IMR-90 (cell line): ENCODE data around the gene KYAT1. TPM values are rescaled to one million over a fixed set of nuclear protein-coding genes. Genes with fewer than 3 reads are reported as not detected.

Experiments
- ATAC-seq: fragments of 200-7000 bp; cut with Tn5 transposase; 2 replicates; pipeline ENCODE4 v1.9.1; 2020; ENCODE audit warnings: low read depth, mild to moderate bottlenecking, moderate library complexity
- BruUV-seq: library from RNA; stranded (reverse); fragments of 400-500 nt; replicated peaks from 2 replicates; lab custom pipeline; 2021; lab: Mats Ljungman, UMichigan
- CTCF ChIA-PET: fragments of 300-600 bp; formaldehyde crosslinking; extraction: SDS; loops from one replicate; lab custom pipeline; 2021; ENCODE audit warnings: antibody characterized with exemption; lab: Yijun Ruan, JAX
- POLR2A ChIA-PET: fragments of 300-600 bp; sonication (Branson Sonifier 250); formaldehyde crosslinking; loops from one replicate; lab custom pipeline; 2022; ENCODE audit warnings: antibody characterized with exemption; ENCODE audit not compliant: unreplicated experiment; lab: Charles Lee
- DNase-seq: peaks from one replicate; pipeline ENCODE4 v3.0.0; 2013
- H2AFZ ChIP-seq: replicated peaks from 2 replicates; pipeline ENCODE3; 2013; ENCODE audit warnings: low read length, mild to moderate bottlenecking; ENCODE audit not compliant: poor library complexity
- H2AK5ac ChIP-seq: 2 replicates; pipeline ENCODE4 v1.6.1; 2013; ENCODE audit warnings: low read depth, low read length, inconsistent platforms
- H2AK9ac ChIP-seq: replicated peaks from 2 replicates; pipeline ENCODE3; 2013; ENCODE audit warnings: mild to moderate bottlenecking, low read depth, low read length, moderate library complexity; ENCODE audit not compliant: poor library complexity
- H2BK120ac ChIP-seq: 2 replicates; pipeline ENCODE4 v1.6.1; 2013; ENCODE audit warnings: low read depth, low read length, inconsistent platforms
- H2BK15ac ChIP-seq: 3 replicates; pipeline ENCODE4 v1.6.1; 2013; ENCODE audit warnings: low read depth, low read length, inconsistent platforms
- H2BK20ac ChIP-seq: 2 replicates; pipeline ENCODE4 v1.6.1; 2013; ENCODE audit warnings: low read depth, mild to moderate bottlenecking, inconsistent platforms, low read length, moderate library complexity
- H2BK5ac ChIP-seq: 2 replicates; pipeline ENCODE4 v1.6.1; 2013; ENCODE audit warnings: mild to moderate bottlenecking, low read depth, low read length, inconsistent platforms; ENCODE audit not compliant: poor library complexity, severe bottlenecking
- H3K14ac ChIP-seq: replicated peaks from 2 replicates; pipeline ENCODE4 v1.6.1; 2013; ENCODE audit warnings: low read depth, low read length, inconsistent platforms
- H3K18ac ChIP-seq: 2 replicates; pipeline ENCODE4 v1.6.1; 2013; ENCODE audit warnings: low read depth, low read length, control low read depth
- H3K23ac ChIP-seq: 2 replicates; pipeline ENCODE4 v1.6.1; 2013; ENCODE audit warnings: low read depth, low read length, inconsistent platforms
- H3K27ac ChIP-seq: 2 replicates; pipeline ENCODE4 v1.5.1; 2013; ENCODE audit warnings: mild to moderate bottlenecking, control low read depth, low read length; ENCODE audit not compliant: insufficient read depth
- H3K27me3 ChIP-seq: 2 replicates; pipeline ENCODE4 v1.6.1; 2013; ENCODE audit warnings: low read length; ENCODE audit not compliant: control insufficient read depth, insufficient read depth
- H3K36me3 ChIP-seq: 2 replicates; pipeline ENCODE4 v1.6.1; 2013; ENCODE audit warnings: low read length, mixed read lengths; ENCODE audit not compliant: control insufficient read depth, insufficient read depth
- H3K4ac ChIP-seq: 2 replicates; pipeline ENCODE4 v1.6.1; 2013; ENCODE audit warnings: low read depth, low read length, inconsistent platforms
- H3K4me1 ChIP-seq: 2 replicates; pipeline ENCODE4 v1.6.1; 2013; ENCODE audit warnings: low read length, mixed read lengths; ENCODE audit not compliant: control insufficient read depth, insufficient read depth
- H3K4me2 ChIP-seq: 2 replicates; pipeline ENCODE4 v1.6.1; 2013; ENCODE audit warnings: low read depth, mild to moderate bottlenecking, control low read depth, low read length, moderate library complexity
- H3K4me3 ChIP-seq: 2 replicates; pipeline ENCODE4 v1.5.1; 2013; ENCODE audit warnings: low read depth, mild to moderate bottlenecking, control low read depth, low read length, moderate library complexity; ENCODE audit not compliant: insufficient read depth
- H3K56ac ChIP-seq: 2 replicates; pipeline ENCODE4 v1.6.1; 2013; ENCODE audit warnings: low read length, inconsistent platforms; ENCODE audit not compliant: insufficient read depth; ENCODE audit errors: extremely low read depth
- H3K79me1 ChIP-seq, 2 experiments: 2 replicates each; pipeline ENCODE4 v1.6.1; 2013; ENCODE audit warnings: low read length in 2 of 2, inconsistent platforms in 1 of 2, low read depth in 1 of 2
- H3K9ac ChIP-seq: 2 replicates; pipeline ENCODE4 v1.6.1; 2013; ENCODE audit warnings: low read depth, low read length, control low read depth
- H3K9me1 ChIP-seq: 2 replicates; pipeline ENCODE4 v1.6.1; 2013; ENCODE audit warnings: low read length, inconsistent platforms; ENCODE audit not compliant: insufficient read depth
- H3K9me3 ChIP-seq: 2 replicates; pipeline ENCODE4 v1.6.1; 2013; ENCODE audit warnings: low read length; ENCODE audit not compliant: control insufficient read depth, insufficient read depth
- H4K20me1 ChIP-seq: 2 replicates; pipeline ENCODE4 v1.6.1; 2013; ENCODE audit warnings: low read length, inconsistent platforms; ENCODE audit not compliant: insufficient read depth
- H4K5ac ChIP-seq: 2 replicates; pipeline ENCODE4 v1.6.1; 2013; ENCODE audit warnings: mild to moderate bottlenecking, low read depth, low read length, control low read depth
- H4K8ac ChIP-seq, 2 experiments: 2 replicates each; pipeline ENCODE4 v1.6.1; 2013; ENCODE audit warnings: low read depth in 2 of 2, low read length in 2 of 2, control low read depth in 1 of 2, inconsistent platforms in 1 of 2
- H4K91ac ChIP-seq: 2 replicates; pipeline ENCODE4 v1.6.1; 2013; ENCODE audit warnings: low read depth, low read length, inconsistent platforms; ENCODE audit not compliant: insufficient read depth
- BHLHE40 ChIP-seq: fragments of 150-350 bp; IDR thresholded peaks from 2 replicates; pipeline ENCODE4 v1.6.1; 2016; ENCODE audit warnings: mild to moderate bottlenecking, low read depth, low read length
- CEBPB ChIP-seq: IDR thresholded peaks from 2 replicates; pipeline ENCODE4 v1.6.1; 2012; ENCODE audit warnings: low read depth, low read length, improper control_type of control experiment
- CHD1 ChIP-seq: IDR thresholded peaks from 2 replicates; pipeline ENCODE4 v1.6.1; 2012; ENCODE audit warnings: low read depth, low read length, improper control_type of control experiment
- FOS ChIP-seq: fragments of 150-350 bp; IDR thresholded peaks from 2 replicates; pipeline ENCODE4 v1.6.1; 2016; ENCODE audit warnings: low read depth, low read length
- MAFK ChIP-seq: IDR thresholded peaks from 2 replicates; pipeline ENCODE4 v1.6.1; 2012; ENCODE audit warnings: low read depth, low read length, improper control_type of control experiment
- MAZ ChIP-seq: IDR thresholded peaks from 2 replicates; pipeline ENCODE4 v1.6.1; 2012; ENCODE audit warnings: low read depth, mild to moderate bottlenecking, low read length, improper control_type of control experiment, moderate library complexity, borderline replicate concordance
- MXI1 ChIP-seq: IDR thresholded peaks from 2 replicates; pipeline ENCODE4 v1.6.1; 2012; ENCODE audit warnings: low read depth, mild to moderate bottlenecking, low read length, moderate library complexity, borderline replicate concordance
- NFE2L2 ChIP-seq: fragments of 150-350 bp; IDR thresholded peaks from 2 replicates; pipeline ENCODE4 v1.6.1; 2016; ENCODE audit warnings: low read depth, mild to moderate bottlenecking, low read length
- POLR2A ChIP-seq: IDR thresholded peaks from 2 replicates; pipeline ENCODE4 v1.6.1; 2012; ENCODE audit warnings: mild to moderate bottlenecking, low read depth, low read length
- RAD21 ChIP-seq: IDR thresholded peaks from 2 replicates; pipeline ENCODE4 v1.6.1; 2012; ENCODE audit warnings: low read length, improper control_type of control experiment
- RCOR1 ChIP-seq: IDR thresholded peaks from 2 replicates; pipeline ENCODE4 v1.6.1; 2012; ENCODE audit warnings: mild to moderate bottlenecking, low read length, improper control_type of control experiment; ENCODE audit not compliant: insufficient replicate concordance
- RFX5 ChIP-seq: IDR thresholded peaks from 2 replicates; pipeline ENCODE4 v1.8.0; 2012; ENCODE audit warnings: low read depth, mild to moderate bottlenecking, low read length, moderate library complexity
- SMC3 ChIP-seq: fragments of 150-350 bp; IDR thresholded peaks from 2 replicates; pipeline ENCODE4 v1.6.1; 2016; ENCODE audit warnings: low read depth, mild to moderate bottlenecking, antibody characterized with exemption, low read length, moderate library complexity
- USF2 ChIP-seq: fragments of 150-350 bp; IDR thresholded peaks from 2 replicates; pipeline ENCODE4 v1.6.1; 2017; ENCODE audit warnings: mild to moderate bottlenecking, antibody characterized with exemption, low read length, low read depth
- WGBS, 2 experiments: methylation state at CpG; one replicate each; pipeline versions ENCODE4 v1.1.5 to v1.1.7; 2013; ENCODE audit warnings: missing lambda C conversion rate in 2 of 2; ENCODE audit not compliant: insufficient read length in 1 of 2; ENCODE audit errors: extremely low coverage in 2 of 2; 5-methylcytosine and 5-hydroxymethylcytosine counted together
- dilution Hi-C: fragments of 300-500 bp; cut with HindIII; formaldehyde crosslinking; loops from one replicate; pipeline ENCODE4 v1.14.3; 2018; ENCODE audit warnings: low sequenced_read_pairs; ENCODE audit not compliant: unreplicated experiment
- in situ Hi-C: fragments of 300-500 bp; cut with MboI; formaldehyde crosslinking; loops from 3 replicates; pipeline ENCODE4 v1.14.3; 2019; ENCODE audit warnings: low sequenced_read_pairs, inconsistent platforms, mixed read lengths
- intact Hi-C: fragments of 100-400 bp; cut with micrococcal nuclease; formaldehyde crosslinking; loops from 2 replicates; pipeline ENCODE4 v1.10.0; 2022
- polyA plus RNA-seq, 3 experiments: library from polyadenylated mRNA; depleted of rRNA; stranded (reverse); fragments of >200 nt; gene quantifications; 2 replicates each; pipeline ENCODE4 v1.2.3, GENCODE V29; 2012; ENCODE audit warnings: low replicate concordance in 1 of 3
- total RNA-seq: library from RNA; depleted of rRNA; stranded (reverse); fragments of >200 nt; gene quantifications from 2 replicates; pipeline ENCODE4 v1.2.3, GENCODE V29; 2012
- TF ChIP-seq, protein P1 (sequence below): conservative IDR thresholded peaks from 2 replicates; pipeline ENCODE4 v1.5.1; 2012; ENCODE audit warnings: mild to moderate bottlenecking, low read depth, low read length, improper control_type of control experiment
- TF ChIP-seq, protein P2 (sequence below): fragments of 150-350 bp; IDR thresholded peaks from 2 replicates; pipeline ENCODE4 v1.6.1; 2016; ENCODE audit warnings: low read depth, mild to moderate bottlenecking, low read length, moderate library complexity, borderline replicate concordance

Gene KYAT1
- total and polyA plus RNA-seq, 2 of the 4 experiments (the other 2 are of a cell fraction): 6.8 to 9.5 TPM

DNA sequence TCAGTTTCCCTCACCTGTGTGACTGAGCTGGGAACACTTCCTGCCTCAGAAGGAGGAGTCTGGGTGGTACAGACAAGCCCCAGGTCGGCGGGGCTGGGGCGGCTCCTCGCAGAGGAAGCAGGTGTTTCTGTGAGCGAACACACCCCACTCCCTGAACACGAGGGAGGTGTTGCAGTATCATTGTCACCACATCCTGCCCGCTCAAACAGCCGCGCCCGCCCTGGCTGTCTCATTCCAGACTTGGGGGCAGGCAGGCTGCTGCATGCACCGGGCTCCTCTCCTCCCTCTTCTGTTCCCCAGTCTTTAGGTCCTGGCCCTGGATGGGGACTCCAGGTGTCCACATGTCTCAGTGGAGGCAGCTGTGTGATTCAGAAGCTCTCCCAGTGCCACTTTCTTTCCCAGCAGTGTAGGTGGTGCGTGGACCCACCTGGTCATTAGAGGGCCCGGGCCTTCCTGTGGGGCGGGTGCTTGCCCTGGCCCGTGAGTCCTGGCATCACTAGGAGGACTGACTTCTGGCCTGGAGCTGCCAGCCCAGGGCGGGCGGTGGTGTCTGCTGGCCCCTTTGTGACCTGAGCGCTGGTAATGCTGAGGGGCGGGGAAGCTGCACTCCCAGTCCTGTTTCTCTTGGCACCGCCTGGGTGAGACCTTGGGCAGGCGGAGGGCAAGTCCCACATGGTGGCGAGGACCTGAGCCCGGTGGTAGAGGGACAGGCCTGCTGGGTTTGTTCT, 20.8 kb upstream of the KYAT1 start:
- CTCF ChIA-PET: no interaction called here
- dilution Hi-C loops: no loop called here

More for the DNA sequence above, 20.8 kb upstream of the KYAT1 start:
- 94% methylated on average over 5 of the region's 23 CpGs; no CpG with 5 or more reads in 1 of the 2 experiments for WGBS, 2 experiments
- no peak overlapping the region for H3K4me3 ChIP-seq
- H2BK5ac ChIP-seq: no peak overlapping the region
- ATAC-seq (no peak), DNase-seq (no peak)
- no peak overlapping the region for H4K8ac ChIP-seq
- no peak overlapping the region for H2BK120ac ChIP-seq
- peaks cover 23% of the 10 kb centered on the region for H3K36me3 ChIP-seq
- H3K14ac ChIP-seq: no peak overlapping the region
- in situ Hi-C loops: no loop called here
- no peak overlapping the region for H3K9ac ChIP-seq
- H2BK15ac ChIP-seq: no peak overlapping the region
- H3K18ac ChIP-seq: no peak overlapping the region
- no peak overlapping the region for H2BK20ac ChIP-seq
- H3K4me1 ChIP-seq: peaks cover 4% of the 10 kb centered on the region
- H3K4me2 ChIP-seq: no peak overlapping the region
- POLR2A ChIA-PET: no interaction called here
- H3K27me3 ChIP-seq: no peaks in the 10 kb centered on the region
- BruUV-seq: no TSS peak
- peak overlapping the region; percentile 52 for H2AK9ac ChIP-seq
- H3K9me3 ChIP-seq: no peaks in the 10 kb centered on the region
- H3K27ac ChIP-seq: no peak overlapping the region
- no peak overlapping the region; the same call in 1 of the 2 replicates for H3K4ac ChIP-seq
- no peak overlapping the region for H4K5ac ChIP-seq
- no peak overlapping the region for H2AK5ac ChIP-seq
- H4K91ac ChIP-seq: no peak overlapping the region
- H4K20me1 ChIP-seq: peaks cover 16% of the 10 kb centered on the region
- peaks cover 24 to 81% of the 10 kb centered on the region in 2 experiments; a peak in 3 of 4 replicates for H3K79me1 ChIP-seq
- H3K23ac ChIP-seq: no peak overlapping the region
- H3K9me1 ChIP-seq: peaks cover 18% of the 10 kb centered on the region
- intact Hi-C loops: no loop called here
- TF ChIP-seq SMC3 (no peak), MAZ (no peak), RAD21 (no peak), MXI1 (no peak), FOS (no peak), USF2 (no peak), RFX5 (no peak), NFE2L2 (no peak), POLR2A (no peak), BHLHE40 (no peak), MAFK (no peak), RCOR1 (no peak), CEBPB (no peak), CHD1 (no peak)
- TF ChIP-seq, protein P1, sequence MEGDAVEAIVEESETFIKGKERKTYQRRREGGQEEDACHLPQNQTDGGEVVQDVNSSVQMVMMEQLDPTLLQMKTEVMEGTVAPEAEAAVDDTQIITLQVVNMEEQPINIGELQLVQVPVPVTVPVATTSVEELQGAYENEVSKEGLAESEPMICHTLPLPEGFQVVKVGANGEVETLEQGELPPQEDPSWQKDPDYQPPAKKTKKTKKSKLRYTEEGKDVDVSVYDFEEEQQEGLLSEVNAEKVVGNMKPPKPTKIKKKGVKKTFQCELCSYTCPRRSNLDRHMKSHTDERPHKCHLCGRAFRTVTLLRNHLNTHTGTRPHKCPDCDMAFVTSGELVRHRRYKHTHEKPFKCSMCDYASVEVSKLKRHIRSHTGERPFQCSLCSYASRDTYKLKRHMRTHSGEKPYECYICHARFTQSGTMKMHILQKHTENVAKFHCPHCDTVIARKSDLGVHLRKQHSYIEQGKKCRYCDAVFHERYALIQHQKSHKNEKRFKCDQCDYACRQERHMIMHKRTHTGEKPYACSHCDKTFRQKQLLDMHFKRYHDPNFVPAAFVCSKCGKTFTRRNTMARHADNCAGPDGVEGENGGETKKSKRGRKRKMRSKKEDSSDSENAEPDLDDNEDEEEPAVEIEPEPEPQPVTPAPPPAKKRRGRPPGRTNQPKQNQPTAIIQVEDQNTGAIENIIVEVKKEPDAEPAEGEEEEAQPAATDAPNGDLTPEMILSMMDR: no peak
- TF ChIP-seq, protein P2, sequence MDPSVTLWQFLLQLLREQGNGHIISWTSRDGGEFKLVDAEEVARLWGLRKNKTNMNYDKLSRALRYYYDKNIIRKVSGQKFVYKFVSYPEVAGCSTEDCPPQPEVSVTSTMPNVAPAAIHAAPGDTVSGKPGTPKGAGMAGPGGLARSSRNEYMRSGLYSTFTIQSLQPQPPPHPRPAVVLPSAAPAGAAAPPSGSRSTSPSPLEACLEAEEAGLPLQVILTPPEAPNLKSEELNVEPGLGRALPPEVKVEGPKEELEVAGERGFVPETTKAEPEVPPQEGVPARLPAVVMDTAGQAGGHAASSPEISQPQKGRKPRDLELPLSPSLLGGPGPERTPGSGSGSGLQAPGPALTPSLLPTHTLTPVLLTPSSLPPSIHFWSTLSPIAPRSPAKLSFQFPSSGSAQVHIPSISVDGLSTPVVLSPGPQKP: no peak
- no peak overlapping the region for H2AFZ ChIP-seq
- H3K56ac ChIP-seq: no peak overlapping the region
